DOHH2 (cell line): ENCODE results near the gene EML1.

Experiments
- CTCF ChIP-seq: fragments of 200-600 bp; sonication (generic); IDR thresholded peaks from one replicate; pipeline ENCODE4 v1.5.1; 2014; ENCODE audit warnings: antibody characterized with exemption, mild to moderate bottlenecking, low read depth, low read length; ENCODE audit not compliant: poor library complexity, severe bottlenecking
- EZH2phosphoT487 ChIP-seq: fragments of 200-600 bp; sonication (generic); IDR thresholded peaks from 2 replicates; pipeline ENCODE4 v1.6.1; 2017; ENCODE audit warnings: borderline replicate concordance, mild to moderate bottlenecking, antibody characterized with exemption, low read length, moderate library complexity, mixed read lengths

- TF ChIP-seq CTCF (no peak), EZH2phosphoT487 (no peak)
Measured at GRCh38 chr14:99809859-99810558, 16.8 kb downstream of the EML1 start.
